Hindlimb muscle (tissue), 1 donor: ENCODE data around the gene GRIN2A. TPM values are rescaled to one million over a fixed set of nuclear protein-coding genes. Genes with fewer than 3 reads are reported as not detected.

Source experiments
- DNase-seq: peaks from one replicate; pipeline ENCODE4 v3.0.0-alpha.2; 2013
- polyA plus RNA-seq: library from polyadenylated mRNA; unstranded; fragments of 120-200 nt; gene quantifications from one replicate; pipeline ENCODE4 v1.2.1, GENCODE V29; 2013; ENCODE audit not compliant: insufficient read length

GRIN2A gene
- polyA plus RNA-seq, 1 donor, result 0.25 TPM

DNA sequence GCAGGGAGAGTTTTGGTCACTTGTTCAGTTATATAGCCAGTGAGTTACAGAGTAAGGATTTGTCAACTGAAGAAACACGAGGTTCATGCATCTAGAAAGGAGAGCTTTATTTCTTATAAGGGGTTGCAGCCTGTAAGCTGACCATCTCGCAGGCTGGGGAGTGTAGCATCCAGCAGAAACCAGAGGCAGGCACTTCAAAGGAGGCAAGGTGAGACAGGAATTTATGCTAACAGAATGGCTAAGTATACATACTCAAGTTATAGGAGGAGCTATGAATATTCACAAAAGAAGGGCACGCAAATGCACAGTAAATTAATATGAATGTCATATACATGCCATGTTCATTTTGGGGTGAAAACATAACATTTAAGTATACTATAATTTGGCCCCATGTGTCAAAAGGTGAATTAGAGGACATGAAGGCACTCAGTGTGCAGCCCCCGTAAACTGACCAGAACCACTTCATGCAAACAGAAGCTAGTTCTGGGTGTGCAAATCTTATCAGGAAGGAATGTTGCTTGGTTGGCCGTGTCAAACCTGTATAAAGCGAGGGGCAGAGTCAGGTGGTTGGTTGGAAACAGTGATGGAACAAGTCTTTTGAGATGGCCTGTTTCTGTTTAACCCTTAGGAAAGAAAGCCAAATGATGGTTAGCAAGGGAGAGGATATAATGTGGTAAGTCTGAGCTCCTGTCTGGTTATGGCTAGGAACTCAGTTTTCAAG lies 97.0 kb downstream of the GRIN2A start:
- DNase-seq, result no peak

GRCh38 chr16:10083301-10083700 lies 98.9 kb downstream of the GRIN2A start:
- no peak for DNase-seq

GRCh38 chr16:10081201-10081940 lies 100.9 kb downstream of the GRIN2A start:
- no peak for DNase-seq

DNA sequence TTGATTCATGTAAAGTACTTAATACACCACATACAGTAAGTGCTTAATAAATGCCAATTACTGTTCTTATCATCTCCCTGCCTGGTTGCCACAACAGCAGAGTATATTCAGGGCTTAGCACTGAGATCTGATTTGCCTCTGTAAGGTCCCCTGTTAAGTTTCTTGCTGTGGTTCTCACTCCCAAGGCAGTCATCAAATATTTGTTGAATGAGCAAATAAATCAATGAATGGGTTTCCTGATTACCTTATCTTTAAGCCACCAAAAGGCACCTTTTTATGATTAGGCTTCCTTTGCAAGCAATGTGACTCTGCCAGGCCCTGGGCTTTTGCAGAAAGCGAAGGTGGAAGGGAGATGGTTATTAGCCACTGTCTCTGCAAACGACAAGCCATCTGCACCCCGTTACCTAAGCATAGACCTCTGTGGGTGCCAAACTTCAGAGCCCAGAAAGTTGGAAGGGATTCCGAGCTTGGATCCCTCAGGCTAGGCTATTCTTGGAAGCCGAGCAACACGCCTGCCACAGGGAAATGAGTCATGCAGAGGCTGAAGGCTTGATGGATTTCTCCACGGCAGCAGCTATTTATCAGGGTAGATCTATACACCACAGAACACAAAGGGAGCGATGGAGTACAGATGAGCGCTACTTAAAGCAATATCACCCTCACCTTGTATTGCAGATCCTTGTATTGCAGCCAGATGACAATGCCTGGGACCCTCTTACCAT lies 102.0 kb downstream of the GRIN2A start:
- DNase-seq, result no peak

- no peak for DNase-seq
These were observed 103.7 kb downstream of the GRIN2A start for GRCh38 chr16:10078541-10078949.

- DNase-seq, result no peak
These were observed 104.4 kb downstream of the GRIN2A start for GRCh38 chr16:10077861-10078260.

DNA sequence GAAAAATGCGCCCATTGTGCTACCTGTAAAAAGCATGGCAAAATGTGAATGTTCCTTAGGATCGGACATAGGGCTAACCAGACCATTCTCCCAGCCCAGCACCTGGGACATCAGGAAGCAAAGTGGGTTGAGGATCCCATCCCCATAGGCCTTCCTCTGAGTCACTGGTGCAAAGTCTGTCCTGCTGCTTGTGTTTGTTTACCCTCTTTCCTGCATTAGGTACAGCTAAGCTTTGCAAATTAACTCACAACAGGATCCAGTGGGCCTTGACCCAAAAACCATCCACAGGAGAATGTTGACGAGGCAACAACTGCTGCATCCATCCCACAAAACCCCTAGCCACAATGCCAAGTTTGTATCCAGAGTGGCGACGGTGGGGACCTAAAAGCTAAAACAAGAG lies 106.2 kb downstream of the GRIN2A start:
- no peak for DNase-seq

GRCh38 chr16:10070591-10070990 lies 111.6 kb downstream of the GRIN2A start:
- no peak for DNase-seq

- DNase-seq, result no peak
These were observed 112.9 kb downstream of the GRIN2A start for GRCh38 chr16:10069374-10069773.

- DNase-seq, result no peak
These were observed 114.4 kb downstream of the GRIN2A start for GRCh38 chr16:10067835-10068234.

- DNase-seq, result no peak
These were observed 114.8 kb downstream of the GRIN2A start for GRCh38 chr16:10067406-10067805.

GRCh38 chr16:10065019-10065418 lies 117.2 kb downstream of the GRIN2A start:
- DNase-seq, result no peak

GRCh38 chr16:10048850-10049249 lies 133.4 kb downstream of the GRIN2A start:
- no peak for DNase-seq

GRCh38 chr16:10045947-10046346 lies 136.3 kb downstream of the GRIN2A start:
- no peak for DNase-seq

GRCh38 chr16:10045291-10045775 lies 136.9 kb downstream of the GRIN2A start:
- DNase-seq, result no peak

- DNase-seq, result no peak
These were observed 141.8 kb downstream of the GRIN2A start for GRCh38 chr16:10040136-10041080.

GRCh38 chr16:10039220-10040096 lies 142.8 kb downstream of the GRIN2A start:
- peak; percentile 26 for DNase-seq

DNA sequence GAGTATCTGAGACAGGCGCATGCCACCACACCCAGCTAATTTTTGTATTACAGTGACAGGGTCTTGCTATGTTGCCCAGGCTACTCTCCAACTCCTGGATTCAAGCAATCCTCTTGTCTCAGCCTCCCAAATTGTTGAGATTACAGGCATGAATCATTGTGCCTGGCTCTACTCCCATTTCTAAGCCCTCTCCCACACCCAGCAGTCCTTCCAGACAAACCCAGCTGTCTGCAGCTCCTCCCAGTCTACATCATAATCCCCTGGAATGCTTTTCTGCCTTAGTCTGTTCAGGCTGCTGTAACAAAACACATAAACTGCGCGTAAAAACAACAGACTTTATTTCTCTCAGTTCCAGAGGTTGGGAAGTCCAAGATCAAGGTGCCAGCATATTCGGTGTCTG lies 144.5 kb downstream of the GRIN2A start:
- no peak for DNase-seq

- DNase-seq, result no peak
These were observed 145.3 kb downstream of the GRIN2A start for GRCh38 chr16:10036956-10037355.

GRCh38 chr16:10033556-10033955 lies 148.7 kb downstream of the GRIN2A start:
- DNase-seq, result no peak

DNA sequence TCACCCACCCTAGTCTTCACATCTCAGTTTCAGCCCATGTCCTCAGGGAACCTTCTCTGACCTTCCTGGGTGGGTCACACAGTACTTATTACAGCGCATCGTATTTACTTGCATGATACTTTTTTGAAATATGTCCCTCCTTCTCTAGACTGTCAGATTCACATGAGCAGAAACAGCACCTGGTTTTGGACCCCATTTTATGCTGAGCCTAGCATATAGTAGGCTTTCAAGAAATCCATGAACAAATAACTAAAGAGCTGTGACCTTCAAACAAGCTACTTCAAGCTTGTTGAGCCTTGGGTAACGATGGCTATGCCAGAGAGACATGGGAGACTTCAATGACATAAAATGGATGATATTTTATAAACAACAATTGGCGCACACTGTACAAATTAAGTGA lies 150.3 kb downstream of the GRIN2A start:
- no peak for DNase-seq
